HG03060 (cell line): Measurements from ENCODE around the gene OBP2A.

Experiments used
- ATAC-seq: cut with Tn5 transposase; IDR thresholded peaks from one replicate; pipeline ENCODE4 v1.9.1; 2021; ENCODE audit warnings: low read depth, moderate number of reproducible peaks; ENCODE audit not compliant: unreplicated experiment

OBP2A gene

DNA sequence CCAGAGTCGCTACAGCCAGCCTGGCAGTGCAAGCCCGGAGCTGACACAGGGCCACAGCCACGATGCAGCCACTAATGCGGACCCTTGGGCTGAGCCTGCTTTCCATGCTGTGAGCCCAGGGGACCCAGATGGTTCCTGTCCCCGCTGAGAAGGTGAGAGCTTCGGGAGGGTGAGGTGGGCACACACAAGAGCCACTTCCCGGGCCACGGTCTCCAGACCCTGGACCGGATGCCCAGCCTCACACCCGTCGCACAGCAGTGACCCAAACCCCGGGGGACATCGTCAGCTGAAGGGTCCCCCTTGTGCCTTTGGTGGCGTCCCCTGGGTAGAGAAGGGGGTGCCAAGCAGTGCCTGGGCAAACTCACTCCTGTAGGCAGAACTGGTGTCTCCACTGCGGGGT, 29.0 kb downstream of the OBP2A start:
- no peak for ATAC-seq

DNA sequence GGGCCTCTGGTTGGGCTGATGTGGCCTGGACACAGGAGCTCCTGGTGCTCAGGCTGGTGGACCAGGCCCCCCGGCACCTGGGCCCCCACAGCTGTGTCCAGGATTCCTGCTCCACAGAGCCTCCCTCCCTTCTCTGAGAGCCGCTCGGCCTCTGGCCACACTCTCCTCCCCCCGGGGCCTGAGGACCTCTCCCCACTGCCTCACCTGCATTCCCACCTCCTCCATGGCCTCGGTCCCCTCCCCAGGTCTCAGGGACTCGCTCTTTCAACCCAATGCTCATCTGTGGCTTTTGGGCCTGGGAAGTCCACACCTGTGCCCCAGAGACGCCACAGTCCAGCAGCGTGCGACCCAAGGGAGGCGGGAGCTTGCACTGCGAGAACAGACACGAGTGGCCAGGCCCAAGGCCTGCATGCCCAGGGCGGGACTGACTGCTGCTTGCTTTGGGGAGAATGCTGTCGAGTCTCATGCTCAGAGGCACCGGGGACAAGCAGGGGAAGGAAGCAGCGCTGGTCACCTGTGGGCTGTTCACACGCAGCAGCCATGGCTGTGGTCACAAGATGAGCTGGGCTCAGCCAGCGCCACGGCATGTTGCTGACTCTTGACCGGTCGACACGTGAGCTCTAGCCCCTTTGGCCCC, 30.2 kb downstream of the OBP2A start:
- no peak for ATAC-seq

DNA sequence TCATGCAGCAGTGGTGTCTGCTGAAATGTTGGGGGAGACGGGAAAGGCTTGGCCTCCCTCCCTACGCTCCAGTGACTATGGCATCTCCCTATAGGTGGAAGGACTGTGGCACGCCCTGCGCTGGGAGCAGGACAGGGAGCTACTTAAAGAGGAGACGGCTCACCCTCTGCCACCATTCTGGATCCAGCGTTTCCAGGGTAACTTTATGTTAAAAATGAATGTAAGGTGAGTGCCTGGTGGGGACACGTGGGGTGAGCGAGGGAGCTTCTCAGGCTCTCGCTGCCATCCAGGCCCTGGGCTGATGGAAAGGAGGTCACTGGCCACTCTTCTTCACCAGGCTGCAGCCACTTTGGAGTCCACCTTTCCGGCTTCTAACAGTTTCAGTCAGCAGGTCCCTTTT, 31.3 kb downstream of the OBP2A start:
- ATAC-seq = no peak

DNA sequence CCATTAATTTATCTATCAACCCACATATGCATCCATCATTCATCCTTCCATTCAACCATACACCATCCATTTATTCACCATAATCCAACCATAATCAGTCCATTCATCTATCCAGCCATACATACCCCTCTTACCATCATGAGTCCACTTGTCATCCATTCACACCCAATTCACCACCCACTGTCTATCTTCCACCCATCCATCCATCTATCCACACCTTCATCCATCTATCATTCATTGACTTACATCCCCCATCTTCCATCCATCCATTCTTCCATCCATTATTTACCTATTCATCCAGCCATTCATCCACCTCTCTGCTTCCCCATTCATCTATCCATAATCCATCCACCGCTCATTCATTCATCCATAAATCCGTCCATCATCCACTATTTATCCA, 33.4 kb downstream of the OBP2A start:
- no peak for ATAC-seq

DNA sequence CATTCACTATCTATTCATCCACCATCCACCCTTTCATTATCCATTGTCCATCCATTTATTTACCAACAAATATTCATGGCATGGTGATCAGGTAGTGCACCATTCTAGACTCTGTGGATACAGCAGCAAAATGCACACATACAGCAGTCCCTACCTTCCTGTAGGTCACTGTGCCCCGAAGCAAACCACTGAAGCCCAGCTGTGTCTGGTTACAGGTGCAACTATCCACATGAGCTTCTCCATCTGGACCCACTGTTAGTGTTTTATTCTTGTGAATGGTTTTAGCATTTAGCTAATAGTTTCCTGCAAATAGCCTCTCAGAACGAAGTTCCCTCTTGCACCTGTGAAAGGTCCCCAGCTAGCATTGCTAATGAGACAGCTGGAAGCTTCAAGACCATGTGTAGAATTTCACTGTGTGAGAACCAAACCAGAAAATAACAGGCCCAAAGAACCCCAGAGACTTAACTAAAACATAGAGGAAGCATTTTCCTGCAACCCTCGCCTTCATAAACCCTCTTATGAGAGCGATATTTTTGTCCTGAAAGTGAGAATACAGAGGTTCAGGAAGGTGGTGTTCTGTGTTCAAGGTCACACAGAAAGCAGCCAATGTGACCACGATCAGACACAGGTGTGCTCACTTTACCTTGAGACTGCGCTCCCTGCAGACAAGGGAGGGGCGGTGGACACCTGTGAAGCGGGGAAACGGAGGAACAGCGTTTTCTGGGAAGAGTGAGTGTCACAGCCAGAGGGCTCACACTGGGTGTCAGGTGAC, 34.1 kb downstream of the OBP2A start:
- no peak for ATAC-seq

DNA sequence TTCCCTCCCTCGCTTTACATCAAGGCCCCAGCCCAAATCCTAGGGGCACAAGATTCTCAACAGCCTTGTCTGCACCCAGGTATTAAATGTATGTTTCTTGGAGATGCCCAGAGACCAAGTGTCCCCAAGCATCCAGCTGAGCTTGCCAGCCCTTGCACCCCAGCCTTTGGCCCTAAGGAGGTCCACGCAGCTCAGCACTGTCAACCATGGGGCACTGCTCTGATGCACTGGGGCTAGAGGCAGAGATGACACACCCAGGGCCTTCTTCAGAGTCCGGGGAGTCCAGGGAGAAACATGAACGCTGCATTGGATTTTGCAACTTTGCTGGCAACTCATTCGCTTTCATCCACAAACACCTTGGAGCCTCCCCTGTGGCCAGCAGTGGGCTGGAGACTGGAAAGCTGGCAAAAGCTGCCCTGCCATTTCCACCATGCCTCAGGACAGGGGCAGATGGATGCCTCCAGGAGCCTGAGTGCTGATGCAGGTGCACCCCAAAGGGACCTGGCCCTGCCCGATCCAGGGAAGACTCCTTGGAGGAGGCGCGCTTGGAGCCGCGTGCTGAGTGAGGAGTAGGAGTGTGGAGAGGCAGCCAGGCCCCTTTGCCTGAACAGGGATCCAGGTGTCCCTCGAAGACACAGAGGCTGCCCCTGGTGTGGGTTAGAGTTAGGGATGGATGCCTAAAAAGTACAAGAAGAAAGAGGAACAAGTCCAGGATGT, 34.9 kb downstream of the OBP2A start:
- no peak for ATAC-seq

DNA sequence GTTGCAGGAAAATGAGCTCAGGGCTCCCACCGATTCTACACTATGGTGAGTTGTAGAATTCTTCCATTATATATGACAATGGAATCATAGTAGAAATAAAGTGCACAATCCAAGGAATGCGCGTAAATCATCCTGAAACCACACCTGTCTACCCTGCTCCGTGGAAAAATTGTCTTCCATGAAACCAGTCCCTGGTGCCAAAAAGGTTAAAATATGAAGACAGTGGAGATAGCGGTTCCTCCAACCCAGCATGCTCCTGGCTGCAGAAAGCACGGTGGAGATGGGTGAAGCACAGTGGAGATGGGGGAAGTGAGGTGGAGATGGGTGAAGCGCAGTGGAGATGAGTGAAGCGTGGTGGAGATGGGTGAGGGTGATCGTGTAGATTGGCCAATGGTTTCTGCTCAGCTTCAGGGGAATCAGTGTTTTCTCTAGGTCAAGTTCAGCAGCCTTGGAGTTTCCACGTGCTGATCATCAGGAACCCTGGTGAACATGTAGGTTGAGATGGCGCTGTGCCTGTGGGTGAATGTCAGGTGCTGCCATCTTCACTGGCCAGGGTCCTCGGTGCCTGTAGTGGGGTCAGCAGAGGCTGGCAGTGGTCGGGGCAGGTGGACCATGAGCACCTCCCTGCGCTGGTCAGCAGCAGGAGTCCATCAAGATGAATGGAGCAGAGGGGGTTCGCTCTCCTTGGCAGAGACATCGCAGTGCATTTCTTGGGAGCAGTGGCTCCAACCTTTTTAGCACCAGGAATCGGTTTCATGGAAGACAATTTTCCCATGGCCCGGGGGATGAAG, 35.9 kb downstream of the OBP2A start:
- ATAC-seq = no peak

DNA sequence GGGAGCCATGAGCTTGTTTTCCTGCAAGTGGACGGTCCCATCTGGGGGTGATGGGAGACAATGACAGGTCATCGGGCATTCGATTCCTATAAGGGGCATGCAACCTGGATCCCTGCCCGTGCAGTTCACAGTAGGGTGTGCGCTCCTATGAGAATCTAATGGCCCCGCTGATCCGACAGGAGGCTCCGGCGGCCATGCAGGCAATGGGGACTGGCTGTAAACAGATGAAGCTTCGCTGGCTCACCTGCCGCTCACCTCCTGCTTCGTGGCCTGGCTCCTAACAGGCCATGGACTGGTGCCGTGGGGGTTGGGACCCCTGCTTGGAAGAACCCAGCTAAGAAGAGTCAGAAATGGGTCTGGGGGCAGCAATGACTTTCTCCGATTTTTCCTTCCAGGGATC, 36.6 kb downstream of the OBP2A start:
- ATAC-seq = no peak

DNA sequence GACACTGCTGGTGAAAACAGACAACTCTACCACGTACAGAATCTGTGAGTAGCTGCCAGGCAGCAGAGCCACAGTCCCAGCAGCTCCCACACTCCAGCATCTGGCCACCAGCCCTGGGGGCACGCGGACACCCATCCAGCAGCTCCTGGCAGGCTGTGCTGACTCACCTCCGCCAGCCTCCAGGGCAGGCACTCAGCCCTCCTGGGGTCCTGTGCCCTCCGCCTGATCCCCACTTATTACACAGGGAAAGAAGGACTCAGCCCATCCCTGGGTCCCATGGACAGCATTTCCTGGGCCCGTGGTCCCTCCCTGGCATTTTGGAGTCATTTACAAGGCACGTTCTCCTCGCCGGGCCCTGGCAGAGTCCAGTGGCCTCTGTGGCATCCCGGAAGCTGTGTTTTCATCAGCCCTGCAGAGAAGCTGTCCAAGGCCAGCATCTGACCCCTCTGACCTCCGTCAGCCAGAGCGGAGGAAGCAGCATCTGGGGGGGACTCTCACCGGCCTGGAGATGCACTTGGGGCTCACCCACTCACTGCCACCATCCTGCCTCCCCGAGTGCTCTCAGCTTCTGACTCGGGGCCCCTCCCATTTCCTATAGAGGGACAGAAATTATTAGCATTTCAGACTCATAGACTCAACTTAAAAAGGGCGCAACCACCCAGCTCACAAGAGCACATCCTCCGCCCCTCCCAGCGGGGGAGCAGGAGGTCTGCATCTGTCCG, 37.2 kb downstream of the OBP2A start:
- ATAC-seq = no peak

DNA sequence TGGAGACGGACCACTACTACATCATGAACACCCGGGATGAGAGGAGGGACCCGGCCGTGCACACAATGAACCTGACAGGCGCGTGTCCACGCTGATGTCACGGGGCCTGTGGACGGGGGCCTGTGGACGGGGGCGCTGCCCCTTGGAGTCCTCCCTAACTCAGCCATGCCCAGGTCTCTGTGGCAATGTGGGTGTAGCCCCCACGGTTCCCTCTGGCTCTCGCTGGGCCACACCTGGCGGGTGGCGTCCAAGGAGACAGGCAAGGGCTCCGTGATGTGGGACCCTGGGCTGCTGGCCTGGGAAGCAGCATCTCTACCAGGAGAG, 37.7 kb downstream of the OBP2A start:
- no peak for ATAC-seq

DNA sequence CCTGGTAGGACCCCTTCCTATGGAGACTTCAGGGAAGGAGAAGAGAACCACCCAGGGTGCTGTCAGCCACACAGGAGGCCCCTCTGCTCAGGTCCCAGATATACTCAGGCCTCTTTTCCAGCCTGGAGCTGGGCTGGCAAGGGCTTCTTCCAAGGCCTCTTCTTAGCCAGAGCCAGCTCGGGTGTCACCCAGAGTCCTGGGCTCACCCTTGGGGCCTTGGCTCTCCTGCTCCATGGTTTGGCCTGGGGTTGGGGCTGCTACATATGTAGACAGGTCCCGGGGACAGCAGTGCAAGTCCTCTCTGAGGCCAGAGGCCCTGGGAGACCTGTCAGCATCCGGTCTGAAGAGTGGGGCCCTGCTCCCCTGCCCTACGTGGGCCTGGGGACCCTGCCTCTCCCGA, 38.4 kb downstream of the OBP2A start:
- no peak for ATAC-seq

DNA sequence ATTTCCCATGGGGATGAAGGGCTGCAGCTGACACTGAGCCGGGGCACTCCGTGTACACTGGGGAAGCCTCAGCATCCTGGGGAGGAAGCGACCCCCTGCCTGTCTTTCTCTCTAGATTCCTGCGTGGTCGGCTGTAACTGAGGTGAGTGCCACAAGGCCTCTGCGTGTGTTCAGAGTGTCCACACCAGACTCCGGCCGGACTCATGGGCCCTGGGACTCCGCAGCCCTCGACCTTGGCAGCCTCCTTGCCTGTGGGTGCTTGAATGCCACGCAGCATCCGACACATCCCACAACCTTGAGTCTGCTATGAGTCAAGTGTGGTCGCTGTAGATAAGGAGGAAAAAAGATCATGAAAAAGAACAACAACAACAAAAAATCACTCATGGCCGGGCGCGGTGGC, 39.0 kb downstream of the OBP2A start:
- no peak for ATAC-seq

DNA sequence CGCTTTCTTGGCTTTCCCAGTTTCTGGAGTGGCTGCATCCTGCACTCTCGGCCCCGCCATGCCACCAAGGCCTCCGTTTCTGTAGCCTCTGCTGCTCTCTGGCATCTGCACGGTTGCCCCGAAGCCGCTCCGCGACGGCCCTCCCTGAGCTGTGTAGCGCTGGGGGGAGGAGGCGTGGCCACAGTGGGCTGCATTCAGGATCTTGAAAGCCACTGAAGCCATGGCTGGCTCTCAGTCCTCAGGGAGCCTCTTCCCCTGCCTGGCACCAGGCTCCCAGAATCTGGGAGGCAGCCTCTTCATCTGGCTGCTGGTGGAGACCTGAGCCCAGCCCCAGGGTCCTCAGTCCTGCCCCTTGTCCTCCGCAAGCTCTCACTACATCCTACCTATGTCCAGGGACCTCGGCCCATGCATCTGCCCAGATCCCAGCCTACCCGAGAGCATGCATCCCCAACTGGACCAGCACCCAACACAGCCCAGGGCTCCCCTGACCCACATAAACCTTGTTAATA, 40.7 kb downstream of the OBP2A start:
- ATAC-seq = no peak

DNA sequence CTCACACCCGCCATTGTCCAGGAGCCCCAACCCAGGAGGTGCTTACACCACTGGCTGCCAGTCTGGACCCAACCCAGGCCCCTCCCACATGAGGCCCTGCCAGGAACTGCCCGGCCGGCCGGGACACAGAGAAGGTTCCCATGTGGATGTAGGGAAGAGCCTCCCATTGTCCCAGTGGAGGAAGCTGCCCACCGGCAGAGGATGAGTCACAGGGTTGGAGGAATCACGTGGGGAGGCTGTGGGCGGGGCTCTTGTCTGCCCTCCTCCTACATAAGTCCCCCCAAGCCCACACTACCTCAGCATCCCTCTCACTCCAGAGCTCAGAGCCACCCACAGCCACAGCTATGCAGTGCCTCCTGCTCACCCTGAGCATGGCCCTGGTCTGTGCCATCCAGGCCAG, 41.7 kb downstream of the OBP2A start:
- no peak for ATAC-seq

DNA sequence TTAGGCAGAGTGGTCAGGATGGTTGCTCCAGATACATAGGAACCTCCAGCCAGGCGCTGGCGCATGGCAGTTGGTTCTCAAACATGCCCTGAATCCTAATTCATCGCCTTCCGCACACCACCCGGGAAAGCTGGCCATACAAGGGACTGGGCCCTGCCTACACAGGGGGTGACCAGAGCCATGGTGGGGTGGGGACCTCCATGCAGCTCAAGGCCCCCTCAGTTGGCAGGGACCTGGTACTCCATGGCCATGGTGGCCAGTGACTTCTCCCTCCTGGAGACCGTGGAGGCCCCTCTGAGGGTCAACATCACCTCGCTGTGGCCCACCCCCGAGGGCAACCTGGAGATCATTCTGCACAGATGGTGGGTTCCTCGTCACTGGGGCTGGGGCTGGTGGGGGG, 42.4 kb downstream of the OBP2A start:
- no peak for ATAC-seq

DNA sequence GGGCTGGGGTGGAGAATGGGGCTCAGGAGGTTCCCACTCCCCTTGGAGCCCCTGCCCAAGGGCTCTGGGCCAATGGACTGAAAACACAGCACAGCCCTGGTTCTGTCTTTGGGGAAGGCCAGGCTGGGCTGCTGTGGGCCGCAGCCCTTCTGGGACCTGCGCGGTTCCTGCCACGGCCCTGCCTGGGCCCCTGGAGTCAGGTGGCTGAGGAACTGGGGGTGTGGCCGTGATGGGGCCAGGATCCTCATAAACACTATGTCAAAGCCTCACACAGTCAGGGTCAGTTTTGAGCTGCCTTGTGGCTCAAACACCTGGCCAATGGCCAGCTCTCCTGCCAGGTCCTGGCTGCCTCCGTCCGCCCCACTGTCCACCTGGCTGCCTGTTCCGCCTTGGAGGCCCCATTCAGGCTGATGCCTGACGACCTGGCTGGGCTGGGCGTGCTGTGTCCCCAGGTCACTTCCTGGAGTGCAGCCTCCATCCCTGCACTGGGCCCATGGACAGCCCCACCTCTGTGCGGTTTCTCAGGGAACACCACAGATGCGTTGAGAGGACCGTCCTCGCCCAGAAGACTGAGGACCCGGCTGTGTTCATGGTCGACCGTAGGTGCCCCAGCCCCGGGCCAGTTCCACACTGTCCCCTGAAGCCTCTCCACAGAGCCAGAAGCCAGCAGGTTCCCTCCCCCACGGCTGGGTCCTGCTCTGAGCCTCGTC, 43.1 kb downstream of the OBP2A start:
- no peak for ATAC-seq

DNA sequence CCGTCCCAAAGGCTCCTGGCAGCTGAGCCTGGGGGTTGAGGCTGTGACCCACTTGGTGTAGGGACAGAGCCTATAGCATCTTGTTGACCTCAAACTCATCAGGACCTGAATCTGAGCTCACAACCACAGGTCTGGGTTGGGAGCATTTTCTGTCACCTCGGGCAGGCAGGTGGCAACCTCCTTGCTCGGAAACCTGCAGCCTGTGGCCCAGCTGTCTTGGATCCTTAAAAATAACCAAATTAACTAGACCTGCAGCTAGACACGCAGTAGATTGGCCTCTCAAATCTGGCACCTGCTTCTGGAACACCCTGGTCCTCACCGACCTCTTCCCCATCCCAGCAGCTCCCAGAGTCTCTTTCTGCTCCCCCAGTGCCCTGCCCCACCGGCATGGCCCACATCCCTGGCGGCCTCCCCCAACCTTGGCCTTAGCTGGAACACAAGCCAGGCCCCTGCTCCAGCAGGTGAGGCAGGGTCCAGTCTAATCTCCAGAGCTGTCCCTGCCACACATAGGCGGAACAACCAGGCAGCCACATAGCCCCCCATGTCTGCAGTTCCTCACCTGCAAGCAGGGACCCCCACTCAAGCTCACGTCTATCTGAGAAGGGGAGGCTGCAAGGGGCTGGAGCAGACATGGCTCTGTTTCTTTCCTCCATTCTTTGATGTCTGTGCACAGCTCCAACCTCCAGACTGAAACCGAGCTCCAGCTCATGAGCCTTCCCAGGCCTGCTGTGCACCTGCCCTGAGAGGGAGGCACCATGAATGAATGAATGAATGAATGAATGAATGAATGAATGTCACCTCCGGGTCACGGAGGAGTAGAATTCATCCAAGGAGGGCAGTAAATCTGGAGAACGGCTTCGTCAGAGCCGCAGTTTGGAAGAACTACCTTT, 43.9 kb downstream of the OBP2A start:
- no peak for ATAC-seq

DNA sequence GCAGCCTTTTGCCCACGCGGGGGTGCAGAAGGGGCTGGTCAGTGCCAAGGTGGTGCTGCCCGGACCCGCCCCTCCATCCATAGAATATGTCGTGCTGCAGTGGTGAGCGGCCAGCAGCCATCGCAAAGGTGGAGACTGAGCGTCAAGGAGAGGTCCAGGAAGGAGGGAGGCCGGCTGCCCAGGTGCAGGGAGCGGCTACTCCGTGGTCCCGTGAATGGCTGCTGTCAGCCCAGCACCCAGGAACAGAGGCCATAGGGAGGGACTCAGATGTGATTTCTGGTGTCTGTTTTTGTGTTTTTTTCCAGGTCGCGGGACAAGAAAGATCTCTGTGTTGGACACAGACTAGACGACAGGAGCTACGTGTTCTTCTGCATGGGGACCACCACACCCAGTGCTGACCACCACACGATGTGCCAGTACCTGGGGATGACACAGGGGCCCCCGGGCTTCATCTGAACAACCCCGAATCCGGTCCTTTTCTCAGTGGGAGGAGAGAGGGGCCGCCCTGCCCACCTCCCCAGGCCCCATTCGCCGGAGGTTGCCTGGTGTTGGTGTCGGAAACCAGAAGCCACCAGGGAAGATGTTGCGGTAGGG, 44.7 kb downstream of the OBP2A start:
- ATAC-seq = no peak
